Neuron (in vitro differentiated cells): ENCODE measurements around the gene EFCAB6.

Experiments
- H2AFZ ChIP-seq: one replicate; pipeline ENCODE4 v1.6.1; 2013; ENCODE audit warnings: low read depth, mild to moderate bottlenecking, inconsistent platforms, low read length, moderate library complexity
- H3K27me3 ChIP-seq: one replicate; pipeline ENCODE4 v1.6.1; 2013; ENCODE audit warnings: low read length; ENCODE audit not compliant: insufficient read depth
- H3K36me3 ChIP-seq: one replicate; pipeline ENCODE4 v1.6.1; 2013; ENCODE audit warnings: low read length; ENCODE audit not compliant: insufficient read depth
- H3K4me1 ChIP-seq: one replicate; pipeline ENCODE4 v1.6.1; 2013; ENCODE audit warnings: low read length; ENCODE audit not compliant: insufficient read depth
- H3K4me3 ChIP-seq: 2 replicates; pipeline ENCODE4 v1.5.1; 2013; ENCODE audit warnings: mild to moderate bottlenecking, low read length, moderate library complexity
- H3K9me3 ChIP-seq: one replicate; pipeline ENCODE4 v1.6.1; 2013; ENCODE audit warnings: low read length

EFCAB6 gene

DNA sequence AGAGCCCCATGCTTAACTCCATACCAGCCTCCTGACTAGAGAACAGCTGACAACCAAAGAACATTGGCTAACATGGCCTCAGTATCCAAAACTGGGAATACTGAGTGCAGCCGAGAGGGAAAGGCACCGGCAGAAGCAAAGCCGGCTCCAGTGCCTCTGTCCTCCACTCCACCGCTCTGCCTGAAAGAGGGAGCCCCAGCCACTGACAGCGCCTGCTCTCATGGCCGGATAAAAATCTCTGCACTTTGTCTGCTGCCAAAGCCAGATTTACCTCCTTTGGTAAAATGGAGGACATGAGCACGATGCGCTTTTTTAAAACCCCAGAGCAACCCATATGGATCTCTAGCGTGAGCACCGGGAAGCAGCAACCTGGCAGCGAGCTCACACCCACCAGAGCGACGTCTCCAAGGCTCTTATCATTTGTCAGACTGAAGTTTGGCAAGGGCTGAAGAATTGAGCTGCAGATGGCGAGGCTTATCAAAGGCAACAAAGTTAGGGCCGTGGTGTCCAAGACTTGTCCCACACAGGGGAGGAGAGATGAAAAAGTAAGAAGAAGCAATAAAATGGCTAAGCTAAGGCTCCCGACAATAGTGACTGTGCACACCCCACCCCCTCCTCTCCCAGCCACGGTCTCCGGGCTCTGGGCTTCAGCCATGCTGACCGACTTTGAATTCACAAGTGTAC is 71.4 kb downstream of the EFCAB6 start:
- Histone ChIP-seq H3K36me3 (no peaks in the 10 kb centered on the region), H3K4me1 (peaks cover 6% of the 10 kb centered on the region), H2AFZ (no peak overlapping the region), H3K9me3 (no peaks in the 10 kb centered on the region), H3K4me3 (no peak overlapping the region), H3K27me3 (no peaks in the 10 kb centered on the region)

DNA sequence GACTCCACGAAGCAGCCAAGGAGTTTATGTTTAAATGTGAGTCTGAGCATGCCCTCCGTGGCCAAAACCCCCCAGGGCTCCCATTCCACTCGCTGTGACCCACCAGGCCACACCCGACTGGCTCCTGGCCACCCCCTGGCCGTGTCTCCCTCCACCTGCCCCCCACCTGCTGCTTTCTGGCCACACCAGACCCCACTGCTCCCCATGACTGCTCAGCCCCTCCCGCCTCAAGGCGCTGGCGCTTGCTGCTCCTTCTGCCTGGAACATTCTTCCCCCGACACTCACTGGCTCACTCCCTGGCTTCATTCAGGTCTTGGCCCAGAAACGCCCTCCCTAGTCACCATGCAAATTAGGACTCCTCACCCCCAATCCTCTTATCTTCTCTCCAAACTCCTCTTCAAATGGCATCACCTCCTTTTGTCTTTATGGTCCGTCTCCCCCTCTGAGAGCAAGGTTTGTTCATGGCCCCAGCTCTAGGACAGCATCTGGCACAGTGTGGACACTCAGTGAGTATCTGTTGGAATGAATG is 72.2 kb downstream of the EFCAB6 start:
- Histone ChIP-seq H3K9me3 (no peaks in the 10 kb centered on the region), H3K4me1 (peaks cover 10% of the 10 kb centered on the region), H3K36me3 (no peaks in the 10 kb centered on the region), H3K4me3 (no peak overlapping the region), H2AFZ (no peak overlapping the region), H3K27me3 (no peaks in the 10 kb centered on the region)

DNA sequence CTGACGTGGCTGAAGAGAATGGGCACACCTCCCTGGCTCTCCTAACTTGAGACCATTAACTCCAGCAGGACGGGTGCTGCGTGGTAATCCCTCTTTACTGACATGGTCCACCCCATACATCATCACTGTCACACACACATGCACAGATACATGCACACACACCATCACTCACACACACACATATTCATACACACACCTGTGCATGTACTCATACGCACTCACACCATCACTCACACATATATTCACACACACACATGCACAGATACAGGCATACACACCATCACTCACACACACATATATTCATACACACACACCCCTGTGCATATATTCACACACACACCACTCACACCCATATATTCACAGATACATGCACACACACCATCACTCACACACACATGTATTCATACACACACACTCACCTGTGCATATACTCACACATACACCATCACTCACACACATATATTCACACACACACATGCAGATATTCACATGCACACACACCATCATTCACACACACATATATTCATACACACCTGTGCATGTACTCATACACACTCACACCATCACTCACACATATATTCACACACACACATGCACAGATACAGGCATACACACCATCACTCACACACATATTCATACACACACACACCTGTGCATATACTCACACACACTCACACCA is 74.8 kb downstream of the EFCAB6 start:
- H3K4me3 ChIP-seq, result no peak overlapping the region
- no peaks in the 10 kb centered on the region for H3K36me3 ChIP-seq
- no peaks in the 10 kb centered on the region for H3K27me3 ChIP-seq
- H3K4me1 ChIP-seq, result peaks cover 18% of the 10 kb centered on the region
- H3K9me3 ChIP-seq, result no peaks in the 10 kb centered on the region
- no peak overlapping the region for H2AFZ ChIP-seq

DNA sequence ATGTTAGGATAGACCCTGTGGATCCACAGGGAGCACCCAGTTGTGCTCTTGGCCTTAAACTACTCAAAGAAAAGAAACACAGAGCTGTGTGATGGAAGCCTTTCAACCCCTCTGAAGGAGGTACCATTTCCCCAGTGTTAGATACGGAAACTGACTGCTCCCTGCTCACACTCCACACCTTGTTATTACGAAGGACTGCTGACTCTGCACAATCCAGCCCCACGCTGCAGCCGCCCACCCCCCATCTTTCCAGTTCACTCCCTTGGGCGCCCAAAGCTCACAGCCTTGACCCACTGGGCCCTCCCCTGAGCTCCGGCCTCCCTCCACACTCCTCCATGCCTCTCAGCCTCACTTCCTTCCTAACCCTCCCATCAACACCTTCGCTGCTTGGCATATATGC is 75.5 kb downstream of the EFCAB6 start:
- H3K4me1 ChIP-seq, result peaks cover 18% of the 10 kb centered on the region
- H3K27me3 ChIP-seq, result no peaks in the 10 kb centered on the region
- H3K36me3 ChIP-seq, result no peaks in the 10 kb centered on the region
- H3K9me3 ChIP-seq, result no peaks in the 10 kb centered on the region
- H2AFZ ChIP-seq, result no peak overlapping the region
- no peak overlapping the region for H3K4me3 ChIP-seq

DNA sequence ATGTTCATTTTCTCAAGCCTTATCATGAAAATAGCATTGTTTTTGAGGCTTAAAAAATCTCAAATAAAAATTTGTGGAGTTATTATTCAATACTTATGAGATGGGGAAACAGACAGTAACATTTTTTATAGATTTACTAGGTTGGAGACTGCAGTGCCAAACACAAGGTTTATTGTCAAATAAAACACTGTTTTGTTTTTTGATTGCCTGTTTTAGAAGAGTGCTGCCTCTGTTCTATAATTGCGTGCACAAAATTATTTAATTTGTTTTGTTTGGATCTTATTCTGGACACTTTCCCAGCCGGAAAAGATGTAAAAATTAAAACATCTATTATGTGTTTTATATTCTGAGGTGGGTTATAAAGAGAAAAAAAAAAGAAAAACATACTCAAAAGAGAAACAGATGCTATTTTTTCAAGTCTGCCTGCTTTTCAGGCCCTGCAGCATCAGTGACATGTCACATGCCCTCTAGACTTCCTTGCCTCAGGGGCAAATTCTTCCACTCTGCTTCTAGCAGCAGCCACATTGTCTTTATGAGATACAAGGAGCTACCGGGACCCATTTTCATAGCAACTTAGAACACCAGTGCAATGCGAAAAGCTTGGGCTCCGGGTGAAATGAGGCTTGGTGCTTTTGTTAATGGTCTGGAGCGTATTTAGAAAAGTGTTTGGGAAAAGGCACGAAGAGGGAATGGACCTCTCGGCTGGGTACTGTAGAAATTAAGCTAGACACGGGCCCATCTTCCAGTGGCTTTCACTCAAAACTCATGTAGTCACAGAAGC is 77.5 kb downstream of the EFCAB6 start:
- no peak overlapping the region for H3K4me3 ChIP-seq

DNA sequence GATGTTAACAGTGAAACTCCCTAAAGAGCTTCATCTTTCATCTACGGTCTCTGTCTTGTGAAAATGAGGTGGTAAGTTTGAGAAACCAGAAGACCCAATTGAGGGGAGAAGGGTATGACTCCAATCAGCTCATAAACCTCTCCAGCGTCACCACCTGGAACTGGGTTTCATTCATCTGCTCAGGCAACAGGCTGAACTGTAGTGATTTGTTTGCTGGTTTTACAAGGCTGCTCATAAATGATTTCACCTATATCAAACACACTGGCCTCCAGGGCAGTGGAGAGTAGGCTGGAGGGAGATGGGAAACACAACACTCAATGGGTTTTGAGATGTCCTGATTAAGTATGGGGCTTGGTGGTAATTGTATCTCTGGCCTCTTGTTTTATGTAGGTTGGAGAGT is 79.0 kb downstream of the EFCAB6 start:
- no peaks in the 10 kb centered on the region for H3K9me3 ChIP-seq
- H3K27me3 ChIP-seq, result no peaks in the 10 kb centered on the region
- no peak overlapping the region for H2AFZ ChIP-seq
- no peak overlapping the region for H3K4me3 ChIP-seq
- peaks cover 12% of the 10 kb centered on the region for H3K4me1 ChIP-seq
- H3K36me3 ChIP-seq, result no peaks in the 10 kb centered on the region

More for the DNA sequence above, 77.5 kb downstream of the EFCAB6 start:
- no peaks in the 10 kb centered on the region for H3K27me3 ChIP-seq
- no peaks in the 10 kb centered on the region for H3K36me3 ChIP-seq
- H2AFZ ChIP-seq, result no peak overlapping the region
- peaks cover 12% of the 10 kb centered on the region for H3K4me1 ChIP-seq
- no peaks in the 10 kb centered on the region for H3K9me3 ChIP-seq

DNA sequence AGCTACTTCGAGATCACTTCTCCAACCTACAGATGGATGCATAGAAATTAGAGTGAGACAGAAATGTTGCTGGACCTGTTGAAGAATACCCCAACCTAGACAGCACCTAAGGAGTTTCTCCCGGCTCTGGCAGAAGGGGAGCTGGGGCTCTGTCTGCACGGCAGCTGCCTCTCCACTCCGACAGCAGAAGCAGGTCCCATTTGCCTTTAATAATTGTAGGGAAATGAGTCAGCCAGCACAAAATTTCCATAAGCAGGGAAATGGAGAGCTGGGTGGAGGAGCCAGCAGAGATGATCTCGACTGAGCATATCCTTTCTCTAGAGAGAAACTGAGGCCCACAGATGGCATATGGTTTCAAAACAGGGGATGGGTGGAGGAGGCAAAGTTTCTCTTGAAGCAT is 80.1 kb downstream of the EFCAB6 start:
- Histone ChIP-seq H3K9me3 (no peaks in the 10 kb centered on the region), H3K4me1 (peaks cover 12% of the 10 kb centered on the region), H2AFZ (no peak overlapping the region), H3K27me3 (no peaks in the 10 kb centered on the region), H3K36me3 (no peaks in the 10 kb centered on the region), H3K4me3 (no peak overlapping the region)

DNA sequence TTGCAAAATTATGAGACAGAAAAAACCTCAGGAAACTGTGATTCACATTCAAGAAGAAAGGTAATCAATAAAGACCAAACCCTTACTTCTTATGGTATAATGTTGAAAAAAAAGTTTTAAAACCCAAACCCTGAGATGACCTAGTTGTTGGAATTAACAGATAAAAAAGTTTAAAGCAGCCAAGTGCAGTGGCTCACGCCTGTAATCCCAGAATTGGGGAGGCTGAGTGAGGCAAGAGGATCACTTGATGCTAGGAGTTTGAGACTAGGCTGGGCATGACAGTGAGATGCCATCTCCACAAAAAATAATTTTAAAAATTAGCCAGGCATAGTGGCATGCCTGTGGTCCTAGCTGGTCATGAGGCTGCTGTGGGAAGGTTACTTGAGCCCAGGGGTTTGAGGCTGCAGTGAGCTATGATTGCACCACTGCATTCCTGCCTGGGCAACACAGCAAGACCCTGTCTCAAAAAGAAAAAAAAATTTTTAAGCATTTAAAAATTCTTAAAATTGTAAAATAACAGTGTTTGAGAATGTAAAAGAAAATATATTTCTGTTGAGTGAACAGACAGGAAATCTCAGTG is 85.1 kb downstream of the EFCAB6 start:
- H3K4me3 ChIP-seq, result no peak overlapping the region
- H3K36me3 ChIP-seq, result no peaks in the 10 kb centered on the region
- H3K4me1 ChIP-seq, result no peaks in the 10 kb centered on the region

DNA sequence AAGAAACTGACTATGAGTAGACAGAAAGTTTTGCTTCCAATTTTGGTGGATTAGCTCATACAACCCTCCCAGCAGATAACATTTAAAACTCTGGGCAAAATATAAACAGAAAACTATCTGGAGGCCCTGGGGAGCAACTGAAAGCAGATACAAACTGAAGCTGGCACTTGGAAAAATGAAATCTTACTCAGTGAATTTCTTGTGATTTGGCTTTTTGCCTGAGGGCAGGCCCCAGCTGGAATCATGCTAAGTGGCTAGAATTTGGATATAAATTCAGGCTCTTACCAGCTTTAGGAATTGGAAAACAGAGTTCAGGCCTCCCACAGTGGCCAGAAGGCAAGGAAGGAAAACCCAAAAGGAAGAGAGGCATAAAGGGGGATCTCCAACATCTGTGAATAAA is 85.8 kb downstream of the EFCAB6 start:
- no peak overlapping the region for H2AFZ ChIP-seq
- no peaks in the 10 kb centered on the region for H3K36me3 ChIP-seq
- no peak overlapping the region for H3K4me3 ChIP-seq
- H3K9me3 ChIP-seq, result no peaks in the 10 kb centered on the region
- no peaks in the 10 kb centered on the region for H3K4me1 ChIP-seq
- no peaks in the 10 kb centered on the region for H3K27me3 ChIP-seq

More for the DNA sequence above, 85.1 kb downstream of the EFCAB6 start:
- H2AFZ ChIP-seq, result no peak overlapping the region
- H3K27me3 ChIP-seq, result no peaks in the 10 kb centered on the region
- H3K9me3 ChIP-seq, result no peaks in the 10 kb centered on the region

DNA sequence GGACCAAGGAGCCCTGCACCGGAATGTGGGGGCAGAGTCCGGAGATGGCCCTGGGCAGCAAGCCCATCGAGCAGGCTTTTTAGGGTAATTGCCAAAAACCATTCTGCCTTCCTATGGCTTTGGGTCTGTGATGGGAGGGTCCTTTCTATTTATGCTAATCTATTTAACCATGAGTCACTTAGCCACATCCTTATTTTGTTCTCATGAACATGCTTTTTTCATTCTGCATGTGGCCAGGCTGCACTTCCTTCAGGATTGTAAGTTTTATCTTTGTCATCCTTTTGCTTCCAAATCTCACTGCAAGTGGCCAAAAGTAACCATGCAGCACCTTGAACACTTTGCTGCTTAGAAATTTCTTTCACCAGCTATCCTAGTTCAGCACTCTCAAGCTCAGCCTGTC is 88.3 kb downstream of the EFCAB6 start:
- Histone ChIP-seq H2AFZ (no peak overlapping the region), H3K9me3 (no peaks in the 10 kb centered on the region), H3K4me3 (no peak overlapping the region), H3K27me3 (no peaks in the 10 kb centered on the region), H3K4me1 (no peaks in the 10 kb centered on the region), H3K36me3 (no peaks in the 10 kb centered on the region)

DNA sequence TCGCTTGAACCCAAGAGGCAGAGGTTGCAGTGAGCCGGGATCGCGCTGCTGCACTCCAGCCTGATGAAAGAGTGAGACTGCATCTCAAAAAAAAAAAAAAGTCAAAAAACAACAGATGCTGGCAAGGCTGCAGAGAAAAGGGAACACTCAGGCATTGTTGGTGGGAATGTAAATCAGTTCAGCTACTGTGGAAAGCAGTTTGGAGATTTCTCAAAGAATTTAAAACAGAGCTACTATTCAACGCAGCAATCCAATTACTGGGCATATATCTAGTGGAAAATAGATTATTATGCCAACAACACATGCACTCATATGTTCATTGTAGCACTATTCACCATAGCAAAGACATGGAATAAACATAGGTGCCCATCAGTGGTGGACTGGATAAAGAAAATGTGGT is 89.7 kb downstream of the EFCAB6 start:
- Histone ChIP-seq H2AFZ (no peak overlapping the region), H3K4me3 (no peak overlapping the region), H3K9me3 (no peaks in the 10 kb centered on the region), H3K4me1 (no peaks in the 10 kb centered on the region), H3K36me3 (no peaks in the 10 kb centered on the region), H3K27me3 (no peaks in the 10 kb centered on the region)

DNA sequence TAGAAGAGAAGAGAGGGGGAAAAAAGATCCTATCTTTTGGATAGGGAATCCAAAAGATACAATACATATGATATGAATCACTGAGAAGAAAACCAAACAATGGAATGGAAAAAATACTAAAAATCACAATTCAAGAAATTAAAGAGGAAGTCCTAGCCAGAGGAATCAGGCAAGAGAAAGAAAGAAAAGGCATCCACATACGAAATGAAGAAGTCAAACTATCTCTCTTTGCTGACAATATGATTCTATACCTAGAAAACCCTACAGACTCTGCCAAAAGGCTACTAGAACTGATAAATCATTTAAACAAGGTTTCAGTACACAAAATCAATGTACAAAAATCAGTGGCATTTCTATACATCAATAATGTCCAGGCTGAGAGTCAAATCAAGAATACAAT is 91.4 kb downstream of the EFCAB6 start:
- no peaks in the 10 kb centered on the region for H3K27me3 ChIP-seq
- no peaks in the 10 kb centered on the region for H3K36me3 ChIP-seq
- no peaks in the 10 kb centered on the region for H3K9me3 ChIP-seq
- H3K4me3 ChIP-seq, result no peak overlapping the region
- H2AFZ ChIP-seq, result no peak overlapping the region
- H3K4me1 ChIP-seq, result no peaks in the 10 kb centered on the region

DNA sequence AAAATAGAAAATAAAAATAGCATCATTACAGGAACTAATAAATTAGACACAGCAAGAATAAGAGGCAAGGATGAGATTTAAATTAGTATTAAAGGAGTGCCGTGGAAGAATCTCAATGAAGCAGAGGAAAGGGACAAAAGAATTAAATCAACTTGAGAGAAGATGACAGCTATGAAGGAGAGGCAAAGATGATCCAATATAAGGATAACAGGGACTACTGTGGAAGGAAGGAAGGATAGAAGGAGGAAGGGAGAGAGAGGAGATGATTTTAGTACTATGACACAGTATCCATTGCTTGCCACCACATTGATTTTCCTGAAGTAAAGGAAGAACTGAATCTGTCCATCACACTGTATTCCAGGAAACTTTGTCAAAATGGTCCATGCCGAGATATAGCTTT is 98.0 kb downstream of the EFCAB6 start:
- no peaks in the 10 kb centered on the region for H3K4me1 ChIP-seq
- H3K9me3 ChIP-seq, result no peaks in the 10 kb centered on the region

More for the DNA sequence above, 98.0 kb downstream of the EFCAB6 start:
- H3K27me3 ChIP-seq, result no peaks in the 10 kb centered on the region
- no peak overlapping the region for H3K4me3 ChIP-seq
- H2AFZ ChIP-seq, result no peak overlapping the region
- H3K36me3 ChIP-seq, result no peaks in the 10 kb centered on the region
